Right atrium auricular region (tissue), 2 donors: ENCODE measurements around the gene MTERF4. TPM values are rescaled to one million over a fixed set of nuclear protein-coding genes. Genes with fewer than 3 reads are reported as not detected.

Experiments used
- DNase-seq: peaks from one replicate; pipeline ENCODE4 v3.0.0-alpha.2; 2019; ENCODE audit warnings: low spot score
- H3K27ac ChIP-seq, 2 donors: fragments of 200-600 bp; sonication (generic); 1 replicate in 1 of 2; 2 replicates in 1 of 2; pipeline ENCODE4 v1.5.1; 2016 to 2019
- H3K27me3 ChIP-seq, 2 donors: fragments of 200-600 bp; sonication (generic); one replicate each; pipeline versions ENCODE4 v1.5.1 to v1.6.0; 2017 to 2019
- H3K36me3 ChIP-seq: fragments of 200-600 bp; sonication (generic); one replicate; pipeline ENCODE4 v1.5.1; 2016
- H3K4me1 ChIP-seq, 2 donors: fragments of 200-600 bp; sonication (generic); one replicate each; pipeline versions ENCODE4 v1.5.1 to v1.6.0; 2017 to 2019
- H3K4me3 ChIP-seq, 2 donors: fragments of 200-600 bp; sonication (generic); 1 replicate in 1 of 2; 2 replicates in 1 of 2; pipeline ENCODE4 v1.5.1; 2017 to 2019; ENCODE audit warnings: mild to moderate bottlenecking in 1 of 2, moderate library complexity in 1 of 2
- H3K9me3 ChIP-seq, 2 donors: fragments of 200-600 bp; sonication (generic); one replicate each; pipeline ENCODE4 v1.5.1; 2019
- total RNA-seq, 2 donors: library from RNA; depleted of rRNA; stranded (reverse); fragments of >200 nt; gene quantifications; one replicate each; pipeline ENCODE4 v1.1.0, GENCODE V29; 2016
- TF ChIP-seq, protein P1 (sequence below), 2 donors: fragments of 200-600 bp; sonication (generic); IDR thresholded peaks; one replicate each; pipeline ENCODE4 v1.5.1; 2019; ENCODE audit warnings: antibody characterized with exemption in 2 of 2

The MTERF4 gene
- total RNA-seq, 2 donors from 2014 or later = 20.6 to 25.3 TPM

DNA sequence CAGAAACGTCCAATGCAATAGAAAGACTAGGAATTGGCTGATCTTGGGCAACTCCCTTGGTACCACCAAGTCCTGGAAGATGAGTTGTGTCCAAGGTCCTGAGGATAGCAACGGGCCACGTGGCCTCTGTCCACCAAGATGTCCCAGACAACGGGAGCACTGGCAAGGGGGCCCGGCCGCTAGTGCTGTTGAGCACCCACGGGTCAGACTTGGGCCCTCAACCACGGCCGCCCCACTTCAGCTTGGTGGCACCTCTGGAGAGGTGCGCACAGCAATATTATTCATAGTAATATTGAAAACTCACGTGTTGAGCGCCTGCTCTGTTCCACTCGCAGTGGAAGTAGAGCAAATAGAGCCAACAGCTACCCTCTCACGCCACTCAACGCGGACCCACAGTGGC is 28.2 kb upstream of the MTERF4 start:
- TF ChIP-seq, protein P1, sequence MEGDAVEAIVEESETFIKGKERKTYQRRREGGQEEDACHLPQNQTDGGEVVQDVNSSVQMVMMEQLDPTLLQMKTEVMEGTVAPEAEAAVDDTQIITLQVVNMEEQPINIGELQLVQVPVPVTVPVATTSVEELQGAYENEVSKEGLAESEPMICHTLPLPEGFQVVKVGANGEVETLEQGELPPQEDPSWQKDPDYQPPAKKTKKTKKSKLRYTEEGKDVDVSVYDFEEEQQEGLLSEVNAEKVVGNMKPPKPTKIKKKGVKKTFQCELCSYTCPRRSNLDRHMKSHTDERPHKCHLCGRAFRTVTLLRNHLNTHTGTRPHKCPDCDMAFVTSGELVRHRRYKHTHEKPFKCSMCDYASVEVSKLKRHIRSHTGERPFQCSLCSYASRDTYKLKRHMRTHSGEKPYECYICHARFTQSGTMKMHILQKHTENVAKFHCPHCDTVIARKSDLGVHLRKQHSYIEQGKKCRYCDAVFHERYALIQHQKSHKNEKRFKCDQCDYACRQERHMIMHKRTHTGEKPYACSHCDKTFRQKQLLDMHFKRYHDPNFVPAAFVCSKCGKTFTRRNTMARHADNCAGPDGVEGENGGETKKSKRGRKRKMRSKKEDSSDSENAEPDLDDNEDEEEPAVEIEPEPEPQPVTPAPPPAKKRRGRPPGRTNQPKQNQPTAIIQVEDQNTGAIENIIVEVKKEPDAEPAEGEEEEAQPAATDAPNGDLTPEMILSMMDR (IDR thresholded peaks at IDR 0.05) = no peak
- H3K4me1 ChIP-seq = no peaks in the 10 kb centered on the region
- DNase-seq = no peak
- no peak overlapping the region for H3K4me3 ChIP-seq
- H3K9me3 ChIP-seq = no peaks in the 10 kb centered on the region
- no peaks in the 10 kb centered on the region for H3K27me3 ChIP-seq
- H3K36me3 ChIP-seq = no peaks in the 10 kb centered on the region
- no peak overlapping the region for H3K27ac ChIP-seq

DNA sequence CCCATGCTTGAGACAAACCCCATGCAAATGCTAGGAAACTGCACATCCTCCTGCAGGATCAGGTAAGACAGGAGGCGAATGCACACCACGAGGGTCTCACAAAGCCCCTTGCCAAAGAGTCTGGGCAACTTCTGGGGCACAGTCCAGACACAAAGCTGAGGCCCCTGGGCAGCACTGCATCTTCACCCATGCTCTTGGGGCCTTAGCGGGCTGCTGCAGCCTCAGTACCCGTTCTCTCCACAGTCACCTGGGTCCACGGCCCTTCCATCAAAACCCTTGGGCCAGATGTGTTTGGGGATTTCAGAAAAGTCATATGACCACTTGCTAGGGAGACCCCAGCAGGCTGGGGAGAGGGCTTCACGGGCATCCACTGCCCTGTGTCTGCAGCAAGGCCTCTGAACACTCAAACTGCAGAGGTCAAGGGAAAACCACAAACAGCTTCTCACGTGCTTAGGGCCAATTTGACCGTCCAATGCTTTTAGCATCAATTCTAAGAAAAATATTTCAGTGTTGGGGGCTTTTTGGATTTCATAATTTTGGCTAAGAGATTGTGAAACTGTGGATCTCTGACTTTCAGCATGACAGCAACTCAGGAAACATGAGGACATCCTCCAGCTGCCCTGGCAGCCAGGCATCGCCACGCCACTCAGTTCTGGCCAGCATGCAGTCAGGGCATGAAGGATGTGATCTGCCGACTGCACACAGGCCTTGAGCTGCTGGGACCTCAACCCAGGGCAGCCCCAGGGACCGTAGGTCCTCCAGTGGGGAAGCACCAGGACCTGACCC is 27.2 kb upstream of the MTERF4 start:
- H3K9me3 ChIP-seq = no peaks in the 10 kb centered on the region
- H3K4me3 ChIP-seq = no peak overlapping the region
- no peak overlapping the region for H3K27ac ChIP-seq
- no peaks in the 10 kb centered on the region for H3K27me3 ChIP-seq
- DNase-seq = no peak
- H3K4me1 ChIP-seq = no peaks in the 10 kb centered on the region
- TF ChIP-seq, protein P1 (IDR thresholded peaks at IDR 0.05) = no peak
- no peaks in the 10 kb centered on the region for H3K36me3 ChIP-seq

DNA sequence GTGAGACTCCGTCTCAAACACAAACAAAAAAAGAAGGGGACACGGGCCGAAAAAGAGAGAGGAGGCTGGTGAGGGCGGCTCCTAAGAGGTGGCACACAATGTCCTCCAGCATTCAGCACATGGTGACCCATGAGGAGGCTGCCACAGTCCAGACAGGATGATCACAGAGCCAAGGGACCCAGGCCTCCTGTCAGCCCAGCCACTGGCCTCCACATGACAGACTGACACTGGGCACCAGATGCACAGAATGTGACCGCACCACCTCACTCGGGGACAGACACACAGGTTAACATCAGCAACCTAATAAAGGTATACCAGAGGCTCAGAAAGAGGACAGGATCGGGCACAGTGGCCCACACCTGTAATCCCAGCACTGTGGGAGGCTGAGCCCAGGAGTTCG is 26.2 kb upstream of the MTERF4 start:
- Histone ChIP-seq H3K27me3 (no peaks in the 10 kb centered on the region), H3K9me3 (no peaks in the 10 kb centered on the region), H3K4me3 (no peak overlapping the region), H3K36me3 (no peaks in the 10 kb centered on the region), H3K27ac (no peak overlapping the region), H3K4me1 (no peaks in the 10 kb centered on the region)
- TF ChIP-seq, protein P1 (IDR thresholded peaks at IDR 0.05) = no peak
- DNase-seq = no peak

DNA sequence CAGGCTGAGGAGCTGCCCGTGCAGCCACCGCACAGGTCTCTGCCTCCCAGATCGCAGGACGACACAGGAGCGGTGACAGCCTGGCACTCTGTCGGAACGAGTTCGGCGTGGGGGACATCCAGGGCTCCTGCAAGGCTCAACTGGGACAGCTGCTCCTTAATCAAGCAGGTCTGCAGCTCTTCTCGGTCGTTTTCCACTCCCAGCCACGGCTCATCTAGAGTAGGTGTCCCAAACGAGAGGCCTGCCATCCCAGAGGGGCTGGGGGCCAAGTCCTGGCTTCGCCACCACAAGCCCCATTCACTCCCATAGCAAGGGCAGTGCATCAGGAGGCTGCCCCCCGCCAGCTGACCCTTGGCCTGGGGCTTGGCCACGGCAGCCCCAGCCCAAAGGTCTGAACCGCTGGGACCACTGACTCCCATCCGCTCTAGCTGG is 24.7 kb upstream of the MTERF4 start:
- Histone ChIP-seq H3K27ac (no peak overlapping the region), H3K36me3 (no peaks in the 10 kb centered on the region), H3K27me3 (no peaks in the 10 kb centered on the region), H3K4me1 (no peaks in the 10 kb centered on the region), H3K4me3 (no peak overlapping the region), H3K9me3 (no peaks in the 10 kb centered on the region)
- no peak for DNase-seq
- TF ChIP-seq, protein P1 (IDR thresholded peaks at IDR 0.05) = no peak

DNA sequence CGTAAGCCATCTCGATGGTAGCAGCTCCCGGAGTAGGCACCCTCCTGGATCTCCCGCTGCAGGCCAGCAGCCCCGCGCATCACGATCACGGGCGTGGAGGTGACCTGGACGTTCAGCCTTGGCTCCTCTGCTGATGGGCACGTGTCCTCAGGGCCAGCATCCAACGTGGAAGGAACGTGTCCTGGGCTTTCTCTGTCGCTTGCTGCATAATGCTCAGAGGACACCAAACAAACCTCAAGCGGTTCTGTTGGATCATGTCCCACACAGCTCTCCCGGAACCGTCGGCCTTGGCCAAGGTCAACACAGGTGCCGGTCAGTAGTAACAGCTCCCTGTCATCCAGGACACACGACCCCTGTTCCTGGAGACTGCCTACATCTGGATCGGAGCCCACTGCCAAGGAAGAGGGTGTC is 24.1 kb upstream of the MTERF4 start:
- no peak for DNase-seq
- TF ChIP-seq, protein P1 (IDR thresholded peaks at IDR 0.05) = no peak
- H3K27me3 ChIP-seq = no peaks in the 10 kb centered on the region

DNA sequence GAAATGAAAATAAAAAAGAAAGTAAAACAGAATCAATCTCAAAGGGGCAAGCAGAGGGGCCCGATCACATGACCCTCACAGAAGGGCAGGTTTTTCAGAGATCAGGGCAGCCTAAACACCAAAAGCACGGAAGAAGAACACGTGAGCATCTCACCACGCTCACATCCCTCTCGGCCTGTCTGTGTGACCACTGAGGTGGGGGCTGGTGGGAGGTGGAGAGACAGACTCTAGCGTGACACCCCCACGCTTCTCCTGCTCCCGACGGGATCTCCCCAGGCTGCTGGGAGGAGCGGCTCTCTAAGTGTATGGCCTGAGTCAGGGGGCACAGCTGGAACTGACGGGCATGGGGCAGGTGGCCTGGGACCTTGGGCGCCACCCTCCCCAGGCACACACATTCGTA is 23.5 kb upstream of the MTERF4 start:
- Histone ChIP-seq H3K27me3 (no peaks in the 10 kb centered on the region), H3K36me3 (no peaks in the 10 kb centered on the region), H3K4me1 (no peaks in the 10 kb centered on the region), H3K4me3 (no peak overlapping the region), H3K9me3 (no peaks in the 10 kb centered on the region), H3K27ac (no peak overlapping the region)
- no peak for DNase-seq
- TF ChIP-seq, protein P1 (IDR thresholded peaks at IDR 0.05) = no peak

More for the DNA sequence above, 24.1 kb upstream of the MTERF4 start:
- Histone ChIP-seq H3K36me3 (no peaks in the 10 kb centered on the region), H3K27ac (no peak overlapping the region), H3K9me3 (no peaks in the 10 kb centered on the region), H3K4me3 (no peak overlapping the region), H3K4me1 (no peaks in the 10 kb centered on the region)
